Measurements from ENCODE around the gene REG1A. TPM values are rescaled to one million over a fixed set of nuclear protein-coding genes. Genes with fewer than 3 reads are reported as not detected.

The REG1A gene
- not detected for total RNA-seq
- long read RNA-seq = 0 reads

GRCh38 chr2:79120194-79120713 is at the start of gene REG1A:
TSS of gene REG1A (plus strand) at chr2:79120488. CDS start at chr2:79120862, 374 bp downstream.
- no peak for ATAC-seq
- DNase-seq = no peak
- intact Hi-C loops (cut with DNase I) = no loop called here

- ATAC-seq = no peak
- DNase-seq = no peak
- intact Hi-C loops (cut with DNase I) = no loop called here
Measured at GRCh38 chr2:79071078-79071477, 49.2 kb upstream of the REG1A start.

GRCh38 chr2:79082987-79083386 is 37.3 kb upstream of the REG1A start:
- DNase-seq (no peak), ATAC-seq (no peak)
- intact Hi-C loops (cut with DNase I) = no loop called here

- intact Hi-C loops (cut with DNase I) = no loop called here
- no peak for ATAC-seq
Measured at GRCh38 chr2:79083597-79084251, 36.6 kb upstream of the REG1A start.

GRCh38 chr2:79084495-79085135 is 35.7 kb upstream of the REG1A start:
- no peak for DNase-seq
- intact Hi-C loops (cut with DNase I) = no loop called here
- no peak for ATAC-seq

More at GRCh38 chr2:79083597-79084251, 36.6 kb upstream of the REG1A start:
- DNase-seq = no peak

GRCh38 chr2:79085382-79085781 is 34.9 kb upstream of the REG1A start:
- no peak for ATAC-seq
- no peak for DNase-seq
- intact Hi-C loops (cut with DNase I) = no loop called here

GRCh38 chr2:79086255-79086654 is 34.0 kb upstream of the REG1A start:
- intact Hi-C loops (cut with DNase I) = no loop called here
- DNase-seq (no peak), ATAC-seq (no peak)

GRCh38 chr2:79087785-79088364 is 32.4 kb upstream of the REG1A start, which contains the start of gene REG1B:
TSS of gene REG1B (minus strand) at chr2:79087993. CDS start at chr2:79087612, 381 bp downstream.
- intact Hi-C loops (cut with DNase I) = no loop called here
- ATAC-seq = no peak
- no peak for DNase-seq

GRCh38 chr2:79090693-79091092 is 29.6 kb upstream of the REG1A start:
- intact Hi-C loops (cut with DNase I) = no loop called here
- DNase-seq (no peak), ATAC-seq (no peak)

GRCh38 chr2:79097843-79098242 is 22.4 kb upstream of the REG1A start:
- DNase-seq (no peak), ATAC-seq (no peak)
- intact Hi-C loops (cut with DNase I) = no loop called here

GRCh38 chr2:79099140-79099686 is 21.1 kb upstream of the REG1A start:
- ATAC-seq (no peak), DNase-seq (no peak)
- intact Hi-C loops (cut with DNase I) = no loop called here

- intact Hi-C loops (cut with DNase I) = no loop called here
- no peak for DNase-seq
- ATAC-seq = no peak
Measured at GRCh38 chr2:79100285-79100684, 20.0 kb upstream of the REG1A start.

- intact Hi-C loops (cut with DNase I) = no loop called here
- DNase-seq (no peak), ATAC-seq (no peak)
Measured at GRCh38 chr2:79101024-79101423, 19.3 kb upstream of the REG1A start.

GRCh38 chr2:79103214-79103613 is 17.1 kb upstream of the REG1A start:
- no peak for DNase-seq
- intact Hi-C loops (cut with DNase I) = loop anchor here in 1 of 2 donors (2.0 kb wide), 1 partner anchor 14 kb away; no protein-coding TSS in a partner anchor
- ATAC-seq = no peak

GRCh38 chr2:79105259-79105658 is 15.0 kb upstream of the REG1A start:
- intact Hi-C loops (cut with DNase I) = no loop called here
- DNase-seq (no peak), ATAC-seq (no peak)

- intact Hi-C loops (cut with DNase I) = no loop called here
- ATAC-seq (no peak), DNase-seq (no peak)
Measured at GRCh38 chr2:79112269-79112668, 8.0 kb upstream of the REG1A start.

- ATAC-seq = no peak
- no peak for DNase-seq
- intact Hi-C loops (cut with DNase I) = no loop called here
Measured at GRCh38 chr2:79114797-79115494, 5.3 kb upstream of the REG1A start.

GRCh38 chr2:79116997-79117928 is 3.0 kb upstream of the REG1A start:
- ATAC-seq (no peak), DNase-seq (no peak)
- intact Hi-C loops (cut with DNase I) = loop anchor here in 1 of 2 donors (2.0 kb wide), 1 partner anchor 14 kb away; no protein-coding TSS in a partner anchor

All from left cardiac atrium (tissue), 4 donors.